Stomach (tissue), 9 donors: ENCODE measurements around the gene ZNF580. TPM values are rescaled to one million over a fixed set of nuclear protein-coding genes. Genes with fewer than 3 reads are reported as not detected.

Experiments used
- DNase-seq, 2 donors: peaks; one replicate each; pipeline versions ENCODE4 v3.0.0 to v3.0.0-alpha.2; 2013 to 2019
- H3K27ac ChIP-seq, 5 donors: fragments of 200-600 bp in 4 of 5; sonication (generic) in 4 of 5; one replicate each; pipeline ENCODE4 v1.5.1; 2013 to 2019; ENCODE audit warnings: mild to moderate bottlenecking in 1 of 5, moderate library complexity in 1 of 5
- H3K27me3 ChIP-seq, 3 donors: fragments of 200-600 bp; sonication (generic); one replicate each; pipeline ENCODE4 v1.5.1; 2017 to 2019; ENCODE audit warnings: mixed run types in 1 of 3
- H3K36me3 ChIP-seq, 4 donors: fragments of 200-600 bp; sonication (generic); 1 replicate in 3 of 4; 2 replicates in 1 of 4; pipeline ENCODE4 v1.5.1; 2016 to 2019
- H3K4me1 ChIP-seq, 4 donors: fragments of 200-600 bp; sonication (generic); one replicate each; pipeline ENCODE4 v1.5.1; 2016 to 2019
- H3K4me3 ChIP-seq, 4 donors: fragments of 200-600 bp; sonication (generic) in 3 of 4; one replicate each; pipeline ENCODE4 v1.5.1; 2016 to 2019; ENCODE audit warnings: mild to moderate bottlenecking in 1 of 4
- H3K9me3 ChIP-seq, 4 donors: fragments of 200-600 bp; sonication (generic); one replicate each; pipeline ENCODE4 v1.5.1; 2016 to 2019
- CTCF ChIP-seq, 7 experiments: fragments of 450-650 bp in 4 of 7; fragments of 200-600 bp in 3 of 7; sonication (generic) in 3 of 7; IDR thresholded peaks; one replicate each; pipeline ENCODE4 v1.5.1; 2016 to 2019; ENCODE audit warnings: antibody characterized with exemption in 7 of 7, control low read depth in 2 of 7, mild to moderate bottlenecking in 1 of 7
- EP300 ChIP-seq: sonication (generic); formaldehyde crosslinking; IDR thresholded peaks from one replicate; pipeline ENCODE4 v1.6.1; 2017; ENCODE audit warnings: antibody characterized with exemption
- POLR2A ChIP-seq, 4 donors: fragments of 450-650 bp; IDR thresholded peaks; one replicate each; pipeline ENCODE4 v1.6.1; 2016; ENCODE audit warnings: antibody characterized with exemption in 4 of 4, control low read depth in 2 of 4, mild to moderate bottlenecking in 1 of 4, moderate library complexity in 1 of 4
- POLR2AphosphoS5 ChIP-seq, 3 donors: sonication (generic); formaldehyde crosslinking; IDR thresholded peaks; one replicate each; pipeline ENCODE4 v1.6.1; 2016; ENCODE audit warnings: antibody characterized with exemption in 3 of 3
- WGBS, 5 donors: extraction: QIAGEN DNeasy Blood & Tissue Kit in 3 of 5; methylation state at CpG; one replicate each; pipeline versions ENCODE4 v1.1.5 to v1.1.7; 2013 to 2018; 5-methylcytosine and 5-hydroxymethylcytosine counted together
- intact Hi-C: fragments of 100-400 bp; cut with DNase I; formaldehyde crosslinking; loops from one replicate; pipeline ENCODE4 v1.15.1; 2023; ENCODE audit warnings: low total_unique reads
- polyA plus RNA-seq, 3 donors: library from polyadenylated mRNA; stranded (reverse); fragments of 200-250 nt; gene quantifications; one replicate each; pipeline ENCODE4 v1.2.3, GENCODE V29; 2013
- total RNA-seq, 5 donors: library from RNA; depleted of rRNA; stranded (reverse); fragments of >200 nt; gene quantifications; one replicate each; pipeline versions ENCODE4 v1.1.0 to v1.2.3, GENCODE V29; 2014 to 2016
- donor health status: healthy with polysubstance abuse.
- donor health status: Bipolar disorder and iron deficiency.
- donor health status: healthy.

Gene ZNF580
- total and polyA plus RNA-seq, 8 donors = 10.6 to 55.0 (median 19.0) TPM; not detected in 1

GRCh38 chr19:55651236-55651635, 10.4 kb downstream of the ZNF580 start:
- no peaks in the 10 kb centered on the region for H3K27me3 ChIP-seq
- WGBS, 5 donors = 82 to 90% (median 88%) methylated on average over 14 to 18 of the region's 18 CpGs
- no peak overlapping the region for H3K4me3 ChIP-seq
- intact Hi-C loops = no loop called here
- DNase-seq = no peak
- no peaks in the 10 kb centered on the region for H3K9me3 ChIP-seq
- H3K27ac ChIP-seq = no peak overlapping the region
- peaks cover 0 to 26% (median 15%) of the 10 kb centered on the region in 4 donors for H3K36me3 ChIP-seq
- peaks cover 30 to 60% (median 51%) of the 10 kb centered on the region in 4 donors for H3K4me1 ChIP-seq
- TF ChIP-seq POLR2A (IDR thresholded peaks at IDR 0.05) (no peak), CTCF (IDR thresholded peaks at IDR 0.05) (no peak), EP300 (no peak), POLR2AphosphoS5 (IDR thresholded peaks at IDR 0.05) (no peak)

DNA sequence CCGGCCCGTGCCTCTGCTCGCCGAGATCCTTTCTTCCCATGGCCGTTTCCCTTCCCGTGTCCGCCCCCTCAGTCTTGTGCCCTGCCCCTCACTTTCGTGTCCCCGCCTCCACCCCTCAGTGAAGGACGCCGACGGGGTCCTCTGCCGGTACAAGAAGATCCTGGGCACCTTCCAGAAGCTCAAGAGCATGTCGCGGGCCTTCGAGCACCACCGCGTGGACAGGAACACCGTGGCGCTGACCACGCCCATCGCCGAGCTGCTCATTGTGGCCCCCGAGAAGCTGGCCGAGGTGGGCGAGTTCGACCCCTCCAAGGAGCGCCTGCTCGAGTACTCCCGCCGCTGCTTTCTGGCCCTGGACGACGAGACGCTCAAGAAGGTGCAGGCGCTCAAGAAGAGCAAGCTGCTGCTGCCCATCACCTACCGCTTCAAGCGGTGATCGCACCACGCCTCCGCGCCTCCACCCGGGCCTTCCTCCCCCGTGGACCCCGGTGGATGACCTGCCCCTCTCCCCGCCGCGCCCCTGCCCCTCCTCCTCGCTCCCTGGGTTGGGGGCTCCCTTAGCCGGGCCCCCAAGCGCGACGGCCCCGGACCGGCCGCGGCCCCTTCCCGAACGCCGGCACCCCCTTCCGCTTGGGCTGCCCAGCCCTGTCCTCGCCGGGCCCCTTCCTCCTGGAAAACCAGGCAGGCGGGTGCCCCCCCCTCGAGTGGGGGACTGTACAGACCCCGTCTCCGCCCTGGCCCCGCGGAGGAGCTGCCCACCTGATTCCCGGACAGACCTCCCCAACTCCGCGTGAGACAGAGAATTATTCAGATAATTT, 11.7 kb downstream of the ZNF580 start:
- Histone ChIP-seq H3K27me3 (no peaks in the 10 kb centered on the region), H3K4me1 (peaks cover 34 to 62% (median 54%) of the 10 kb centered on the region in 4 donors), H3K36me3 (peaks cover 0 to 25% (median 15%) of the 10 kb centered on the region in 4 donors), H3K4me3 (no peak overlapping the region), H3K27ac (peak overlapping the region in 2 of 5 donors; percentile 94 to 98), H3K9me3 (no peaks in the 10 kb centered on the region)
- peak in 1 of 2 donors; percentile 50 for DNase-seq
- intact Hi-C loops = no loop called here
- TF ChIP-seq POLR2A (IDR thresholded peaks at IDR 0.05) (no peak), POLR2AphosphoS5 (IDR thresholded peaks at IDR 0.05) (no peak), CTCF (IDR thresholded peaks at IDR 0.05) (no peak), EP300 (no peak)
- whole genome bisulfite sequencing, 5 donors = 79 to 86% (median 85%) methylated on average over 61 to 71 of the region's 71 CpGs

DNA sequence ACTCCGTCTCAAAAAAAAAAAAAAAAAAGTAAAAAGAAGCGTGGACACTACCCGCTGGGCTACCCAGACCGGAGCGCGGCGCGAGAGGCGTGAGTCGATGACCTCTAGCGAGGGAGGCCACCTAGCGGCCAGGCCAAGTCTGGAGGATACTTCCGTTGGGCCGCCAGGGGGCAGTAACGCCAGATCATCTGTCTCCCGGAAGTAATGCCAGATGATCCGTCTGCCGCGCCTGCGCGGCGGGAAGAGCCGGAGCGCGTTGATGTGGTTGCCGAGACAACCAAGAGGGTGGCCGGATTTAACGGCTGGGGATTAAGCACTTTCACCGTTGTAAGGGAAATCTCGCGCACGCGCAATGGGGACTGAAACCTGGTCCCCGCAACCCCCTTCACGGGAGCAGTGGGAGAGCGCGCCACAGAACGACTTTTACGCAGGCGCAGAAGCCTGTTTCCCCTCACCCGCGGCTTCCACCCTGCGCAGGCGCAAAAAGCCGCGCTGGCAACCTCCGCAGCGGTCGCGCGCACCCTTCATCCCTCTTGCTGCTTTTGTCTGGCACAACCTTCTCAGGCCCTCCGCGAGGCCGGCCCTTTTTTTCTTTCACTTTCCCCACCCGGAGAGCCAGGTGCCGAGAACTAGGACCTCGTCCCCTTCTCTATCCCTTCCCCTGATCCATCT, 13.0 kb downstream of the ZNF580 start:
- Histone ChIP-seq H3K36me3 (peaks cover 4 to 31% (median 19%) of the 10 kb centered on the region in 4 donors), H3K27ac (peak overlapping the region; percentile 94 to 98 (median 97)), H3K9me3 (no peaks in the 10 kb centered on the region), H3K4me1 (peaks cover 43 to 67% (median 57%) of the 10 kb centered on the region in 4 donors), H3K4me3 (peak overlapping the region; percentile 68 to 96 (median 82)), H3K27me3 (no peaks in the 10 kb centered on the region)
- peak; percentile 98 to 99 for DNase-seq
- WGBS, 5 donors = 0% methylated on average over 55 to 57 of the region's 57 CpGs
- intact Hi-C loops = no loop called here
- TF ChIP-seq CTCF (IDR thresholded peaks at IDR 0.05) (peak in 6 of 7 experiments; percentile 91 to 100 (median 98)), EP300 (no peak), POLR2AphosphoS5 (IDR thresholded peaks at IDR 0.05) (peak; percentile 34 to 83 (median 69)), POLR2A (IDR thresholded peaks at IDR 0.05) (peak in 1 of 4 donors; percentile 54)

- peaks cover 4 to 37% (median 25%) of the 10 kb centered on the region in 4 donors for H3K36me3 ChIP-seq
- DNase-seq = peak; percentile 100
- H3K4me3 ChIP-seq = peak overlapping the region; percentile 68 to 96 (median 82)
- intact Hi-C loops = no loop called here
- no peak for TF ChIP-seq POLR2AphosphoS5 (IDR thresholded peaks at IDR 0.05)
- no peak for TF ChIP-seq POLR2A (IDR thresholded peaks at IDR 0.05)
- no peak for TF ChIP-seq EP300
- no peak for TF ChIP-seq CTCF (IDR thresholded peaks at IDR 0.05)
- H3K27me3 ChIP-seq = no peaks in the 10 kb centered on the region
- H3K4me1 ChIP-seq = peaks cover 44 to 67% (median 57%) of the 10 kb centered on the region in 4 donors
- peak overlapping the region; percentile 94 to 98 (median 97) for H3K27ac ChIP-seq
- WGBS, 5 donors = 0% methylated on average over 45 to 52 of the region's 52 CpGs
- H3K9me3 ChIP-seq = no peaks in the 10 kb centered on the region
These were observed 13.6 kb downstream of the ZNF580 start for GRCh38 chr19:55654323-55654867.
